Effector memory CD4-positive, alpha-beta T cell (primary cell): ENCODE results near the gene NPHP3.

Source experiments
- DNase-seq, 3 donors: peaks; one replicate each; pipeline ENCODE4 v3.0.0-alpha.2; 2020
- H3K27ac ChIP-seq: 2 replicates; pipeline ENCODE4 v1.7.0; 2013; ENCODE audit warnings: mild to moderate bottlenecking, low read length, moderate library complexity; ENCODE audit not compliant: insufficient read depth, poor library complexity, severe bottlenecking
- H3K27me3 ChIP-seq: replicated peaks from 2 replicates; pipeline ENCODE4 v1.7.0; 2013; ENCODE audit warnings: mild to moderate bottlenecking, low read length; ENCODE audit not compliant: insufficient read depth, control insufficient read depth, poor library complexity, severe bottlenecking
- H3K36me3 ChIP-seq: 2 replicates; pipeline ENCODE4 v1.7.0; 2013; ENCODE audit warnings: mild to moderate bottlenecking, low read length, moderate library complexity; ENCODE audit not compliant: control insufficient read depth, insufficient read depth
- H3K4me1 ChIP-seq: 2 replicates; pipeline ENCODE4 v1.7.0; 2013; ENCODE audit warnings: low read length, mild to moderate bottlenecking; ENCODE audit not compliant: control insufficient read depth, insufficient read depth, poor library complexity, severe bottlenecking
- H3K4me3 ChIP-seq: 2 replicates; pipeline ENCODE4 v1.7.0; 2013; ENCODE audit warnings: low read length, low read depth, mild to moderate bottlenecking; ENCODE audit not compliant: insufficient read depth, poor library complexity, severe bottlenecking
- H3K9me3 ChIP-seq: 2 replicates; pipeline ENCODE4 v1.7.0; 2013; ENCODE audit warnings: mild to moderate bottlenecking, low read length, moderate library complexity; ENCODE audit not compliant: control insufficient read depth

NPHP3 gene

GRCh38 chr3:132635052-132635451 lies 87.2 kb downstream of the NPHP3 start:
- Histone ChIP-seq H3K9me3 (no peaks in the 10 kb centered on the region), H3K4me3 (no peak overlapping the region), H3K4me1 (no peaks in the 10 kb centered on the region), H3K27me3 (no peaks in the 10 kb centered on the region), H3K36me3 (peaks cover 10% of the 10 kb centered on the region), H3K27ac (no peak overlapping the region)
- DNase-seq: no peak
